GM23338 (cell line): ENCODE results near the gene MLEC.

Experiments used
- CREB1 ChIP-seq: fragments of 250-450 bp; sonication (Bioruptor Pico); IDR thresholded peaks from 2 replicates; pipeline ENCODE4 v1.5.0; 2020; ENCODE audit warnings: low read depth, mild to moderate bottlenecking, moderate library complexity
- CTCF ChIP-seq, 2 experiments: fragments of 200-600 bp in 1 of 2; sonication (generic) in 1 of 2; conservative IDR thresholded peaks; 2 replicates each; pipeline versions ENCODE4 v1.5.1 to v1.6.1; 2016 to 2017; ENCODE audit warnings: antibody characterized with exemption in 2 of 2, low read depth in 2 of 2, mild to moderate bottlenecking in 2 of 2, moderate library complexity in 1 of 2
- ETS1 ChIP-seq: IDR thresholded peaks from 2 replicates; pipeline ENCODE4 v1.6.1; 2016; ENCODE audit warnings: antibody characterized with exemption
- EZH2 ChIP-seq: fragments of 200-600 bp; sonication (generic); IDR thresholded peaks from one replicate; pipeline ENCODE4 v1.8.0; 2017; ENCODE audit warnings: antibody characterized with exemption, mild to moderate bottlenecking, low read depth; ENCODE audit not compliant: unreplicated experiment
- REST ChIP-seq: IDR thresholded peaks from one replicate; pipeline ENCODE4 v1.6.1; 2018; ENCODE audit warnings: antibody characterized with exemption; ENCODE audit not compliant: unreplicated experiment
- STAT1 ChIP-seq: IDR thresholded peaks from one replicate; pipeline ENCODE4 v1.6.1; 2016; ENCODE audit warnings: antibody characterized with exemption; ENCODE audit not compliant: unreplicated experiment

- TF ChIP-seq CTCF (conservative IDR thresholded peaks at IDR 0.05; ENCODE audit: low read depth in 2 of 2): no peak
- no peak for TF ChIP-seq ETS1
- no peak for TF ChIP-seq REST
- TF ChIP-seq CREB1: no peak
- no peak for TF ChIP-seq STAT1
- no peak for TF ChIP-seq EZH2
Measured at GRCh38 chr12:120680165-120680738, 6.7 kb upstream of the MLEC start.
